ENCODE data around the gene MYO1G. TPM values are rescaled to one million over a fixed set of nuclear protein-coding genes. Genes with fewer than 3 reads are reported as not detected.

The MYO1G gene
- total RNA-seq, 1 experiment from 2014 or later: 0.41 TPM

GRCh38 chr7:45027774-45028114, 48.9 kb upstream of the MYO1G start:
- no peak for ATAC-seq
- POLR2A ChIA-PET: no interaction called here

GRCh38 chr7:45026984-45027773, 48.4 kb upstream of the MYO1G start:
- no peaks in the 10 kb centered on the region for H3K4me1 ChIP-seq (ENCODE audit: control insufficient read depth, insufficient read depth, low read length)
- H3K27ac ChIP-seq (ENCODE audit: low read length): no peak overlapping the region
- H3K36me3 ChIP-seq (ENCODE audit: control insufficient read depth, insufficient read depth, low read length): no peaks in the 10 kb centered on the region
- no peaks in the 10 kb centered on the region for H3K27me3 ChIP-seq (ENCODE audit: control insufficient read depth, insufficient read depth, low read length)
- no peak for ATAC-seq
- intact Hi-C loops (cut with micrococcal nuclease; ENCODE audit: unreplicated experiment) (no loop called here), in situ Hi-C loops (cut with HindIII; ENCODE audit: low pct_unique_long_range_greater_than_20kb, low sequenced_read_pairs) (no loop called here)
- no peaks in the 10 kb centered on the region for H3K9me3 ChIP-seq (ENCODE audit: control insufficient read depth, insufficient read depth, low read depth, low read length)
- DNase-seq (ENCODE audit: low read depth, low spot score): no peak
- ChIA-PET CTCF (no interaction called here), POLR2A (no interaction called here)
- TF ChIP-seq TCF7L2 (IDR thresholded peaks at IDR 0.05; ENCODE audit: low read depth, low read length) (no peak), REST (IDR thresholded peaks at IDR 0.05; ENCODE audit: insufficient read depth in 1 of 2, low read depth in 2 of 2, low read length in 1 of 2) (no peak), SIN3A (IDR thresholded peaks at IDR 0.05; ENCODE audit: borderline replicate concordance, insufficient read depth, low read depth, low read length) (no peak), POLR2AphosphoS5 (IDR thresholded peaks at IDR 0.05; ENCODE audit: low read depth, low read length) (no peak), CTCF (IDR thresholded peaks at IDR 0.05) (no peak)
- H3K4me3 ChIP-seq (ENCODE audit: low read depth in 2 of 2, low read length in 2 of 2): no peak overlapping the region
- BruUV-seq (replicated peaks): no TSS peak

More at GRCh38 chr7:45027774-45028114, 48.9 kb upstream of the MYO1G start:
- TSS peak; percentile 32 for BruUV-seq (replicated peaks)
- Histone ChIP-seq H3K4me3 (ENCODE audit: low read depth in 2 of 2, low read length in 2 of 2) (no peak overlapping the region), H3K4me1 (ENCODE audit: control insufficient read depth, insufficient read depth, low read length) (no peaks in the 10 kb centered on the region), H3K9me3 (ENCODE audit: control insufficient read depth, insufficient read depth, low read depth, low read length) (no peaks in the 10 kb centered on the region), H3K36me3 (ENCODE audit: control insufficient read depth, insufficient read depth, low read length) (no peaks in the 10 kb centered on the region), H3K27ac (ENCODE audit: low read length) (no peak overlapping the region), H3K27me3 (ENCODE audit: control insufficient read depth, insufficient read depth, low read length) (no peaks in the 10 kb centered on the region)
- CTCF ChIA-PET: no interaction called here
- intact Hi-C loops (cut with micrococcal nuclease; ENCODE audit: unreplicated experiment) (no loop called here), in situ Hi-C loops (cut with HindIII; ENCODE audit: low pct_unique_long_range_greater_than_20kb, low sequenced_read_pairs) (no loop called here)
- no peak for TF ChIP-seq SIN3A (IDR thresholded peaks at IDR 0.05; ENCODE audit: borderline replicate concordance, insufficient read depth, low read depth, low read length)
- TF ChIP-seq TCF7L2 (IDR thresholded peaks at IDR 0.05; ENCODE audit: low read depth, low read length): no peak
- no peak for TF ChIP-seq REST (IDR thresholded peaks at IDR 0.05; ENCODE audit: insufficient read depth in 1 of 2, low read depth in 2 of 2, low read length in 1 of 2)
- TF ChIP-seq POLR2AphosphoS5 (IDR thresholded peaks at IDR 0.05; ENCODE audit: low read depth, low read length): no peak
- no peak for TF ChIP-seq CTCF (IDR thresholded peaks at IDR 0.05)
- no peak for DNase-seq (ENCODE audit: low read depth, low spot score)
